ENCODE data around the gene EML4.

GRCh38 chr2:42168459-42169099 lies 574 bp upstream of the EML4 start:
- TF ChIP-seq CTCF (IDR thresholded peaks at IDR 0.05) (no peak), POLR2A (IDR thresholded peaks at IDR 0.05) (no peak)

All from tibial nerve (tissue), 3 donors.